ENCODE results near the gene SEL1L3. TPM values are rescaled to one million over a fixed set of nuclear protein-coding genes. Genes with fewer than 3 reads are reported as not detected.

The SEL1L3 gene
- total and polyA plus RNA-seq, 2 donors (not counting 3 experiments of a cell fraction or from before 2014, with no cell fraction given) = 53.4 to 122 TPM

GRCh38 chr4:25809996-25810395 lies 52.8 kb downstream of the SEL1L3 start:
- TF ChIP-seq POLR2AphosphoS5 (IDR thresholded peaks at IDR 0.05; ENCODE audit: insufficient read depth, low read depth, low read length) (no peak), GATA2 (IDR thresholded peaks at IDR 0.05; ENCODE audit: insufficient read depth, insufficient read length, low read depth, low read length) (no peak), CTCF (IDR thresholded peaks at IDR 0.05; ENCODE audit: extremely low read depth in 1 of 2, insufficient read depth in 1 of 2, low read depth in 1 of 2, low read length in 2 of 2) (no peak)
- POLR2A ChIA-PET = no interaction called here
- Histone ChIP-seq H3K27me3 (ENCODE audit: control insufficient read depth in 2 of 2, insufficient read depth in 2 of 2, low read length in 2 of 2) (no peaks in the 10 kb centered on the region), H3K9me1 (replicated peaks; ENCODE audit: control insufficient read depth, extremely low read depth, insufficient read depth, low read length) (no peaks in the 10 kb centered on the region), H3K27ac (ENCODE audit: insufficient read depth, low read depth, low read length) (no peak overlapping the region), H4K20me1 (replicated peaks; ENCODE audit: control insufficient read depth, extremely low read depth, insufficient read depth, low read length) (no peaks in the 10 kb centered on the region), H3K4me2 (ENCODE audit: insufficient read depth, low read length) (no peak overlapping the region), H2AFZ (ENCODE audit: low read depth, low read length) (no peak overlapping the region), H3K9ac (replicated peaks; ENCODE audit: extremely low read depth, insufficient read depth, low read length) (no peak overlapping the region), H3K4me1 (ENCODE audit: control insufficient read depth, extremely low read depth, insufficient read depth, low read length) (peaks cover 15% of the 10 kb centered on the region), H3K36me3 (ENCODE audit: control insufficient read depth in 2 of 2, extremely low read depth in 1 of 2, insufficient read depth in 2 of 2, low read length in 2 of 2) (peaks cover 0 to 11% of the 10 kb centered on the region in 2 experiments), H3K79me2 (ENCODE audit: control insufficient read depth, insufficient read depth, low read length) (no peaks in the 10 kb centered on the region), H3K9me3 (replicated peaks; ENCODE audit: control insufficient read depth, insufficient read depth, low read length) (no peaks in the 10 kb centered on the region), H3K4me3 (replicated peaks in 1 of 3; ENCODE audit: insufficient read depth in 1 of 3, low read depth in 1 of 3, low read length in 3 of 3) (no peak overlapping the region)
- no TSS peak for BruUV-seq (replicated peaks)
- dilution Hi-C loops (cut with MboI; ENCODE audit: extremely low pct_ligation_motif_present, low sequenced_read_pairs) = no loop called here
- FAIRE-seq = no peak
- intact Hi-C loops (cut with micrococcal nuclease) = no loop called here
- CTCF ChIA-PET = no interaction called here
- no peak for DNase-seq (ENCODE audit: low read depth, low spot score)

DNA sequence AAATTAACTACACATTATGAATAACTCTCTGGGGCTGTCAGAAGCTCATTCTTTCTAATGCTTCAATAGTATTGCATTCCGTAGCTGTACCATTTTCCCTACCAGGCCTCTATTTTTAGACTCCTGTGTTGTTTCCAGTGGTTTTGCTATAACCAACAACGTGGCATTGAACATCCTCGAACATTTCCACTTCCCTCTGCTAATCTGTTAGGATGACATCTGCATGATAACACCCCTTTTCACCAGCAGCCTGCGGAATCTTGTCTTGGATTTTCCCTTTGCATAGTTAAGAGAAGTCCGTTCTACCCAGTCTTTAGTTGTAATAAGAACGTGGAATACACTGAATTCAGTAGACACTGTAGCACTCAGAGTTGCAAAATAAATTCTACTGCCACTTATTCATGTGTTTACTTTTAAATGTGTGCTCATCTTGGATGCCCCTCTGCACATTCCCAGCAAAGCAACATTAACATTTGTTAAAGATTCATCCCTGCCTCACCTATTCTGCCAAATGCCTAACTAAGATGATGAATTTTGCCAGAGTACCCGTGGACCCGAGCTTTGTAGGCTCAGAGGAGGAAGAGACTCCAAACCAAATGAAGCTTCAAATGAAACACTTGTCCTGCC lies 55.6 kb downstream of the SEL1L3 start:
- CTCF ChIA-PET = no interaction called here
- intact Hi-C loops (cut with micrococcal nuclease) = no loop called here
- Histone ChIP-seq H3K4me1 (ENCODE audit: control insufficient read depth, extremely low read depth, insufficient read depth, low read length) (no peaks in the 10 kb centered on the region), H3K9ac (replicated peaks; ENCODE audit: extremely low read depth, insufficient read depth, low read length) (no peak overlapping the region), H3K9me1 (replicated peaks; ENCODE audit: control insufficient read depth, extremely low read depth, insufficient read depth, low read length) (no peaks in the 10 kb centered on the region), H2AFZ (ENCODE audit: low read depth, low read length) (no peak overlapping the region), H3K4me3 (replicated peaks in 1 of 3; ENCODE audit: insufficient read depth in 1 of 3, low read depth in 1 of 3, low read length in 3 of 3) (no peak overlapping the region), H3K79me2 (ENCODE audit: control insufficient read depth, insufficient read depth, low read length) (no peaks in the 10 kb centered on the region), H3K27me3 (ENCODE audit: control insufficient read depth in 2 of 2, insufficient read depth in 2 of 2, low read length in 2 of 2) (no peaks in the 10 kb centered on the region), H3K27ac (ENCODE audit: insufficient read depth, low read depth, low read length) (no peak overlapping the region), H3K4me2 (ENCODE audit: insufficient read depth, low read length) (no peak overlapping the region), H3K9me3 (replicated peaks; ENCODE audit: control insufficient read depth, insufficient read depth, low read length) (no peaks in the 10 kb centered on the region), H4K20me1 (replicated peaks; ENCODE audit: control insufficient read depth, extremely low read depth, insufficient read depth, low read length) (no peaks in the 10 kb centered on the region), H3K36me3 (ENCODE audit: control insufficient read depth in 2 of 2, extremely low read depth in 1 of 2, insufficient read depth in 2 of 2, low read length in 2 of 2) (peaks cover 2 to 17% of the 10 kb centered on the region in 2 experiments)
- no TSS peak for BruUV-seq (replicated peaks)
- no peak for FAIRE-seq
- no peak for DNase-seq (ENCODE audit: low read depth, low spot score)
- POLR2A ChIA-PET = no interaction called here
- dilution Hi-C loops (cut with MboI; ENCODE audit: extremely low pct_ligation_motif_present, low sequenced_read_pairs) = no loop called here
- TF ChIP-seq FOS (IDR thresholded peaks at IDR 0.05; ENCODE audit: borderline replicate concordance, insufficient read depth, low read length) = no peak
- no peak for TF ChIP-seq POLR2A (IDR thresholded peaks at IDR 0.05; ENCODE audit: low read depth, low read length)
- no peak for TF ChIP-seq MAX (IDR thresholded peaks at IDR 0.05; ENCODE audit: insufficient read depth, insufficient read length)
- TF ChIP-seq POLR2AphosphoS5 (IDR thresholded peaks at IDR 0.05; ENCODE audit: insufficient read depth, low read depth, low read length) = no peak
- TF ChIP-seq CTCF (IDR thresholded peaks at IDR 0.05; ENCODE audit: extremely low read depth in 1 of 2, insufficient read depth in 1 of 2, low read depth in 1 of 2, low read length in 2 of 2) = no peak
- no peak for TF ChIP-seq GATA2 (IDR thresholded peaks at IDR 0.05; ENCODE audit: insufficient read depth, insufficient read length, low read depth, low read length)
- no peak for TF ChIP-seq MYC (IDR thresholded peaks at IDR 0.05; ENCODE audit: low read depth, low read length)
- no peak for TF ChIP-seq EZH2 (IDR thresholded peaks at IDR 0.05; ENCODE audit: borderline replicate concordance, low read depth, low read length, severe bottlenecking)
- TF ChIP-seq JUN (IDR thresholded peaks at IDR 0.05; ENCODE audit: borderline replicate concordance, insufficient read depth, insufficient read length, low read depth) = no peak

All from endothelial cell of umbilical vein (primary cell).